ENCODE data around the gene PKMYT1.

- no peak for TF ChIP-seq CTCF (conservative IDR thresholded peaks at IDR 0.05; ENCODE audit: low read length)
- no peak for TF ChIP-seq EZH2phosphoT487 (IDR thresholded peaks at IDR 0.05; ENCODE audit: borderline replicate concordance)
These were observed 5.2 kb upstream of the PKMYT1 start for GRCh38 chr16:2985462-2985861.
